Mucosa of stomach (tissue), 1 donor: Measurements from ENCODE around the gene C1QTNF4.

Experiments used
- H3K27me3 ChIP-seq: one replicate; pipeline ENCODE4 v1.7.0; 2013; ENCODE audit warnings: mild to moderate bottlenecking, low read length; ENCODE audit not compliant: control insufficient read depth, insufficient read depth
- H3K36me3 ChIP-seq: one replicate; pipeline ENCODE4 v1.7.0; 2013; ENCODE audit warnings: low read length; ENCODE audit not compliant: control insufficient read depth, insufficient read depth
- H3K4me1 ChIP-seq: one replicate; pipeline ENCODE4 v1.7.0; 2013; ENCODE audit warnings: mild to moderate bottlenecking, low read length; ENCODE audit not compliant: control insufficient read depth, insufficient read depth
- H3K4me3 ChIP-seq: one replicate; pipeline ENCODE4 v1.7.0; 2013; ENCODE audit warnings: low read length
- H3K9ac ChIP-seq: one replicate; pipeline ENCODE4 v1.7.0; 2013; ENCODE audit warnings: mild to moderate bottlenecking, low read length, moderate library complexity
- H3K9me3 ChIP-seq: one replicate; pipeline ENCODE4 v1.7.0; 2013; ENCODE audit warnings: mild to moderate bottlenecking, low read length, moderate library complexity; ENCODE audit not compliant: control insufficient read depth
- donor health status: Pancreatic carcinoma.

The C1QTNF4 gene

GRCh38 chr11:47591764-47592163, 2.4 kb downstream of the C1QTNF4 start:
- H3K9me3 ChIP-seq: no peaks in the 10 kb centered on the region
- H3K9ac ChIP-seq: no peak overlapping the region
- peaks cover 54% of the 10 kb centered on the region for H3K27me3 ChIP-seq
- H3K4me1 ChIP-seq: peaks cover 4% of the 10 kb centered on the region
- H3K36me3 ChIP-seq: no peaks in the 10 kb centered on the region
- no peak overlapping the region for H3K4me3 ChIP-seq

GRCh38 chr11:47589977-47590861, 4.0 kb downstream of the C1QTNF4 start:
- no peak overlapping the region for H3K4me3 ChIP-seq
- no peak overlapping the region for H3K9ac ChIP-seq
- no peaks in the 10 kb centered on the region for H3K9me3 ChIP-seq
- H3K36me3 ChIP-seq: no peaks in the 10 kb centered on the region
- peaks cover 51% of the 10 kb centered on the region for H3K27me3 ChIP-seq
- peaks cover 4% of the 10 kb centered on the region for H3K4me1 ChIP-seq

- no peak overlapping the region for H3K9ac ChIP-seq
- H3K4me1 ChIP-seq: peaks cover 4% of the 10 kb centered on the region
- H3K27me3 ChIP-seq: peaks cover 45% of the 10 kb centered on the region
- no peaks in the 10 kb centered on the region for H3K9me3 ChIP-seq
- no peaks in the 10 kb centered on the region for H3K36me3 ChIP-seq
- H3K4me3 ChIP-seq: no peak overlapping the region
Measured at GRCh38 chr11:47589584-47589976, 4.6 kb downstream of the C1QTNF4 start.

- peaks cover 4% of the 10 kb centered on the region for H3K4me1 ChIP-seq
Measured at GRCh38 chr11:47589118-47589517, 5.1 kb downstream of the C1QTNF4 start.

GRCh38 chr11:47587723-47588326, 6.4 kb downstream of the C1QTNF4 start:
- no peaks in the 10 kb centered on the region for H3K4me1 ChIP-seq
- H3K4me3 ChIP-seq: no peak overlapping the region
- H3K9me3 ChIP-seq: no peaks in the 10 kb centered on the region
- H3K27me3 ChIP-seq: peaks cover 28% of the 10 kb centered on the region
- H3K9ac ChIP-seq: no peak overlapping the region
- no peaks in the 10 kb centered on the region for H3K36me3 ChIP-seq

More at GRCh38 chr11:47589118-47589517, 5.1 kb downstream of the C1QTNF4 start:
- no peak overlapping the region for H3K4me3 ChIP-seq
- H3K9ac ChIP-seq: no peak overlapping the region
- no peaks in the 10 kb centered on the region for H3K9me3 ChIP-seq
- no peaks in the 10 kb centered on the region for H3K36me3 ChIP-seq
- H3K27me3 ChIP-seq: peaks cover 40% of the 10 kb centered on the region

GRCh38 chr11:47587039-47587716, 7.0 kb downstream of the C1QTNF4 start:
- H3K36me3 ChIP-seq: peaks cover 5% of the 10 kb centered on the region
- H3K4me3 ChIP-seq: no peak overlapping the region
- no peak overlapping the region for H3K9ac ChIP-seq
- H3K9me3 ChIP-seq: no peaks in the 10 kb centered on the region
- H3K4me1 ChIP-seq: no peaks in the 10 kb centered on the region
- H3K27me3 ChIP-seq: peaks cover 22% of the 10 kb centered on the region

GRCh38 chr11:47586098-47586855, 7.9 kb downstream of the C1QTNF4 start, which contains the start of gene FAM180B:
TSS of gene FAM180B (plus strand) at chr11:47586678. CDS start at chr11:47586769, 91 bp downstream.
- Histone ChIP-seq H3K4me3 (no peak within 1 kb of the TSS), H3K9me3 (no peaks in the 10 kb centered on the region), H3K36me3 (peaks cover 8% of the 10 kb centered on the region), H3K4me1 (no peaks in the 10 kb centered on the region), H3K9ac (no peak within 1 kb of the TSS), H3K27me3 (peaks cover 17% of the 10 kb centered on the region)

- no peak overlapping the region for H3K4me3 ChIP-seq
- no peaks in the 10 kb centered on the region for H3K27me3 ChIP-seq
- no peak overlapping the region for H3K9ac ChIP-seq
- H3K36me3 ChIP-seq: peaks cover 8% of the 10 kb centered on the region
- H3K9me3 ChIP-seq: no peaks in the 10 kb centered on the region
- peaks cover 7% of the 10 kb centered on the region for H3K4me1 ChIP-seq
Measured at GRCh38 chr11:47583844-47584243, 10.4 kb downstream of the C1QTNF4 start.

GRCh38 chr11:47578524-47579494, 15.4 kb downstream of the C1QTNF4 start, which contains the start of the genes KBTBD4 and NDUFS3:
TSS of gene KBTBD4 (minus strand) at chr11:47578970. CDS start at chr11:47578951, 19 bp downstream.
TSS of gene NDUFS3 (plus strand) at chr11:47579074. CDS start at chr11:47579092, 18 bp downstream.
- H3K27me3 ChIP-seq: no peaks in the 10 kb centered on the region

GRCh38 chr11:47577460-47578041, 16.7 kb downstream of the C1QTNF4 start:
- Histone ChIP-seq H3K9me3 (no peaks in the 10 kb centered on the region), H3K9ac (no peak overlapping the region), H3K4me1 (peaks cover 15% of the 10 kb centered on the region), H3K36me3 (peaks cover 16% of the 10 kb centered on the region), H3K27me3 (no peaks in the 10 kb centered on the region), H3K4me3 (no peak overlapping the region)

More at GRCh38 chr11:47578524-47579494, 15.4 kb downstream of the C1QTNF4 start, which contains the start of the genes KBTBD4 and NDUFS3:
- H3K4me3 ChIP-seq: peak within 1 kb of the TSS; percentile 85
- H3K36me3 ChIP-seq: peaks cover 8% of the 10 kb centered on the region
- peak within 1 kb of the TSS; percentile 84 for H3K9ac ChIP-seq
- H3K9me3 ChIP-seq: no peaks in the 10 kb centered on the region
- H3K4me1 ChIP-seq: peaks cover 15% of the 10 kb centered on the region
